GM13977 (cell line): ENCODE results near the gene MVB12A.

ENCODE experiments used
- DNase-seq: peaks from one replicate; pipeline ENCODE4 v3.0.0; 2012; ENCODE audit warnings: low spot score
- in situ Hi-C: fragments of 300-500 bp; cut with MboI; formaldehyde crosslinking; loops from one replicate; pipeline ENCODE4 v1.12.0; 2022; ENCODE audit warnings: low sequenced_read_pairs, low pct_unique_long_range_greater_than_20kb, mixed read lengths, inconsistent platforms; ENCODE audit not compliant: unreplicated experiment
- TF ChIP-seq, protein P1 (sequence below): IDR thresholded peaks from 2 replicates; pipeline ENCODE4 v1.5.1; 2012; ENCODE audit warnings: mild to moderate bottlenecking, control low read depth; ENCODE audit not compliant: insufficient read depth; ENCODE audit errors: extremely low read depth, missing control alignments

MVB12A gene

DNA sequence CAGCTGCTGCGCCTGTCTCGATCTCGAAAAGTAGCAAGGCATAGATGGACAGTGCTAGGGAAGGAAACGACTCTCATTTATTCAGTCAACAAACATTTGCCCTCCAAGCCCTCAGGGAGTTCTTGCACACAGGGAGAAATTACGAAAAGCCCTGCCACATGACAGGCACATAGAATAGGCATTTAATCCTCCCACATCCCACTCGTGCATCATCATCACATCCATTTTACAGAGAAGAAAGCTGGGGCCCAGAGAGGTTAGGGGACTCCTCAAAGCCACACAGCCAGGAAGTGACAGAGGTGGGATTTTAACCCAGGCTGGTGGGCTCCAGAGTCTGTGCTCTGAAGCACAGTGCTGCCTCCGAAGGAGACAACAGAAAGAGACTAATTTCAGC is 17.0 kb downstream of the MVB12A start:
- TF ChIP-seq, protein P1, sequence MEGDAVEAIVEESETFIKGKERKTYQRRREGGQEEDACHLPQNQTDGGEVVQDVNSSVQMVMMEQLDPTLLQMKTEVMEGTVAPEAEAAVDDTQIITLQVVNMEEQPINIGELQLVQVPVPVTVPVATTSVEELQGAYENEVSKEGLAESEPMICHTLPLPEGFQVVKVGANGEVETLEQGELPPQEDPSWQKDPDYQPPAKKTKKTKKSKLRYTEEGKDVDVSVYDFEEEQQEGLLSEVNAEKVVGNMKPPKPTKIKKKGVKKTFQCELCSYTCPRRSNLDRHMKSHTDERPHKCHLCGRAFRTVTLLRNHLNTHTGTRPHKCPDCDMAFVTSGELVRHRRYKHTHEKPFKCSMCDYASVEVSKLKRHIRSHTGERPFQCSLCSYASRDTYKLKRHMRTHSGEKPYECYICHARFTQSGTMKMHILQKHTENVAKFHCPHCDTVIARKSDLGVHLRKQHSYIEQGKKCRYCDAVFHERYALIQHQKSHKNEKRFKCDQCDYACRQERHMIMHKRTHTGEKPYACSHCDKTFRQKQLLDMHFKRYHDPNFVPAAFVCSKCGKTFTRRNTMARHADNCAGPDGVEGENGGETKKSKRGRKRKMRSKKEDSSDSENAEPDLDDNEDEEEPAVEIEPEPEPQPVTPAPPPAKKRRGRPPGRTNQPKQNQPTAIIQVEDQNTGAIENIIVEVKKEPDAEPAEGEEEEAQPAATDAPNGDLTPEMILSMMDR = no peak
- no peak for DNase-seq
- in situ Hi-C loops = no loop called here

DNA sequence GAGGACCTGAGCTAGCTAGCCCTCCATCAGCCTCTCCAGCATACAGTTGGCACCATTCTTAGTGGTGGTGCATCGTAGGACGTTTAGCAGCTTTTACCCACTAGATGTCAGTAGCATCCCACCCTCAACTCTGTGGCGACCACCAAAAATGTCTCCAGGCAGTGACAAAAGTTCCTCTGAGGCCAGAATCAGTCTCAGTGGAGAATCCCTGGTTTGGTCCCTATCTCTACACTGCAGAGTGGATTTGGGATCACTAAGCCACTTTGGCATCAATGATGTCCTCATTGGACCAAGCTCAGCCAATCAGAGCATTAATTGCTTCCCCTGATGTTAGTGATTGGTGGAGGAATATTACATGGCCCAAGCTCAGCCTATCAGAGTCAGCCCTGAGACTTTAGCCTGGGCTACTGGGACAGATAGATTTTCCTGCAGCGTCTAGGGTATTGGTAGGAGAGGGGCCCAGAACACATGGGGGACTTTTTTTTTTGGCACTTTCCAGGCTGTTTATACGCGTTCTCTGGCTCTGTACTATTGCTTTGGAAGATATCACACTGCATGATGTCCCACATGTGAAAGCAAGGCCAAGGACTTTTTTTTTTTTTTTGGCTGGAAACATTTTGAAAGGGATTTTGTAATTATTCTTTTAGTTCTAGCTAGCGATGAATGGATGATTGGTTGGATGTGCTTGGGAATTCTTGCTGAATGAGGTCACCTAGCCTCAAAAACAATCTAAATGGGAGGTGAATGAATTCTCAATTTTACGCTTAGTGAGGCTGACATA is 21.6 kb downstream of the MVB12A start:
- TF ChIP-seq, protein P1 = peak; percentile 59
- in situ Hi-C loops = no loop called here
- peak; percentile 58 for DNase-seq

DNA sequence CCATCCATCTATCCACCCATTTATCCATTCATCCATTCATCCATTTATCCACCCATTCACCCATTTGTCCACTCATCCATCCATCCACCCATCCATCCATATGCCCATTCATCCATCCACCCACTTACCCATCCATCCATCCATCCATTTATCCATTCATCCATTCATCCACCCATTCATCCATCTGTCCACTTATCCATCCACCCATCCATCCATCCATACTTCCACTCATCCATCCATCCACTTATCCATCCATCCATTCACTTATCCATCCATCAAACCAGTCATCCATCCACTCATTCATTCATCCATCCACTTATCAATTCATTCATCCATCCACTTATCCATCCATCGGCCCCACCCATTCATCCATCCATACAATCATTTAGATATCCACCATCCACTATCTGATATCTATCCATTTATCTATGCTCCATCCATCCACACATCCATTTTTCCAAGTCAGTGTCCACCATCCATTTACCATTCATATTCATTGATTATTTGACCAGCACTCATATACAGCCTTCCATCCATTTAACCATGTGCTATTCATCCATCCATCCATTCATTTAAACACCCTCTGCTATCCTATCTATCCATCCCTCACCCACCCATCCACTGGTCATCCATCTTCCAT is 25.8 kb downstream of the MVB12A start:
- in situ Hi-C loops = no loop called here
- TF ChIP-seq, protein P1 = no peak
- no peak for DNase-seq

DNA sequence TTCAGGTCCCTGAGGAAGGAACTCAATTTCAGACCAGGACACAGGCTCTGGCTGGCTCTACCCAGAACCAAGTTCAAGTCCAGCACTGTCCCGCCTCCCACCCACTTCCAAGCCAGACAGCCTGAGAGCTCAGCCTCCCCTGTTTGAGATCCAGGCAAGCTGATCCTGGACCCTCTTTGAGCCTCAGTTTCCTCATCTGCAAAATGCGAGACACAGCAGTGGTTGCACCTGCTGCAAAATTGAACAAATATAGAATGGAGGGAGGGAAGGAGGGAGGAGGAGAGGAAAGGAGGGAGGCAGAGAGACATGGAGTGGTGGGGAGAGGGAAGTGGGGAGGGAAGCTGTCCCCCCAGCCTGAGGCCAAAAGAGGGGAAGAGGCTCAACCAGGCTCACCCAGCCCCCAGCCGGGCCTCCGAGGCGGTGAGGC is 27.9 kb downstream of the MVB12A start:
- TF ChIP-seq, protein P1 = no peak
- in situ Hi-C loops = no loop called here
- no peak for DNase-seq

- TF ChIP-seq, protein P1 = peak; percentile 55
- DNase-seq = peak; percentile 79
- in situ Hi-C loops = no loop called here
Measured at GRCh38 chr19:17448131-17448967, 28.5 kb downstream of the MVB12A start, which contains the start of gene TMEM221. Gene TMEM221 (minus strand): TSS chr19:17448668. CDS start chr19:17448462, 206 bp downstream.
